Keratinocyte (primary cell): ENCODE measurements around the gene PIP4P1. TPM values are rescaled to one million over a fixed set of nuclear protein-coding genes. Genes with fewer than 3 reads are reported as not detected.
A peak's percentile ranks its signal among the peaks of the same experiment; 100 is the strongest.

ENCODE experiments used
- DNase-seq: peaks from one replicate; pipeline ENCODE4 v3.0.0-alpha.2; 2011; ENCODE audit warnings: low read depth, missing footprints, low spot score
- FAIRE-seq: peaks from 2 replicates; lab custom pipeline; 2011; peaks lifted over from hg19 to GRCh38; lab: Jason Lieb, UNC
- H2AFZ ChIP-seq: 2 replicates; pipeline ENCODE4 v1.6.0; 2012; ENCODE audit warnings: low read length, control low read depth, inconsistent platforms; ENCODE audit not compliant: control insufficient read depth
- H3K27ac ChIP-seq: 2 replicates; pipeline ENCODE4 v1.5.1; 2011; ENCODE audit warnings: low read length; ENCODE audit not compliant: control insufficient read depth, insufficient read depth
- H3K27me3 ChIP-seq: 3 replicates; pipeline ENCODE4 v1.6.0; 2011; ENCODE audit warnings: low read length; ENCODE audit not compliant: control insufficient read depth, insufficient read depth; ENCODE audit errors: extremely low read depth
- H3K36me3 ChIP-seq, 2 experiments: 2 replicates in 1 of 2; 3 replicates in 1 of 2; pipeline ENCODE4 v1.5.1; 2011; ENCODE audit warnings: low read length in 2 of 2, mild to moderate bottlenecking in 1 of 2; ENCODE audit not compliant: control insufficient read depth in 2 of 2, insufficient read depth in 2 of 2; ENCODE audit errors: extremely low read depth in 1 of 2
- H3K4me1 ChIP-seq: 3 replicates; pipeline ENCODE4 v1.5.1; 2011; ENCODE audit warnings: low read length; ENCODE audit not compliant: control insufficient read depth, insufficient read depth; ENCODE audit errors: extremely low read depth
- H3K4me2 ChIP-seq: 3 replicates; pipeline ENCODE4 v1.6.0; 2011; ENCODE audit warnings: low read depth, low read length; ENCODE audit not compliant: control insufficient read depth, insufficient read depth; ENCODE audit errors: extremely low read depth
- H3K4me3 ChIP-seq, 3 experiments: fragments of 200-600 bp in 1 of 3; sonication (generic) in 1 of 3; 2 replicates in 2 of 3; 3 replicates in 1 of 3; pipeline ENCODE4 v1.5.1; 2011 to 2016; ENCODE audit warnings: low read length in 3 of 3, mild to moderate bottlenecking in 3 of 3, control low read depth in 2 of 3, inconsistent platforms in 1 of 3, low read depth in 1 of 3, mixed read lengths in 1 of 3, mixed run types in 1 of 3, moderate library complexity in 1 of 3; ENCODE audit not compliant: control insufficient read depth in 2 of 3, insufficient read depth in 2 of 3; ENCODE audit errors: extremely low read depth in 1 of 3
- H3K79me2 ChIP-seq: 2 replicates; pipeline ENCODE4 v1.6.0; 2012; ENCODE audit warnings: low read length; ENCODE audit not compliant: control insufficient read depth, insufficient read depth
- H3K9ac ChIP-seq: 3 replicates; pipeline ENCODE4 v1.6.0; 2011; ENCODE audit warnings: low read length; ENCODE audit not compliant: control insufficient read depth, insufficient read depth; ENCODE audit errors: extremely low read depth
- H3K9me1 ChIP-seq: 3 replicates; pipeline ENCODE4 v1.6.0; 2011; ENCODE audit warnings: low read length; ENCODE audit not compliant: control insufficient read depth, insufficient read depth; ENCODE audit errors: extremely low read depth
- H3K9me3 ChIP-seq: 2 replicates; pipeline ENCODE4 v1.5.1; 2012; ENCODE audit warnings: low read depth, low read length; ENCODE audit not compliant: control insufficient read depth
- H4K20me1 ChIP-seq: 3 replicates; pipeline ENCODE4 v1.6.0; 2011; ENCODE audit warnings: low read length; ENCODE audit not compliant: control insufficient read depth, insufficient read depth; ENCODE audit errors: extremely low read depth
- EZH2 ChIP-seq: IDR thresholded peaks from one replicate; pipeline ENCODE4 v1.6.1; 2012; ENCODE audit warnings: inconsistent platforms, mild to moderate bottlenecking, low read length, moderate library complexity
- dilution Hi-C: fragments of 300-500 bp; cut with MboI; formaldehyde crosslinking; loops from one replicate; pipeline ENCODE4 v1.7.0; 2020; ENCODE audit warnings: low sequenced_read_pairs; ENCODE audit not compliant: extremely low pct_ligation_motif_present
- polyA plus RNA-seq, 5 experiments: library from polyadenylated mRNA; depleted of rRNA in 3 of 5; stranded (reverse) in 3 of 5; stranded (forward) in 1 of 5; unstranded in 1 of 5; fragments of >200 nt; gene quantifications; 1 replicate in 1 of 5; 2 replicates in 3 of 5; 3 replicates in 1 of 5; pipeline versions ENCODE4 v1.2.1 to v1.2.3, GENCODE V29; 2011 to 2012; ENCODE audit warnings: missing spikeins in 2 of 5, low read depth in 1 of 5, low replicate concordance in 1 of 5
- TF ChIP-seq, protein P1 (sequence below), 3 experiments: IDR thresholded peaks in 1 of 3; conservative IDR thresholded peaks in 1 of 3; optimal IDR thresholded peaks in 1 of 3; 2 replicates in 2 of 3; 3 replicates in 1 of 3; pipeline versions ENCODE3 to v1.5.1; 2011; ENCODE audit warnings: low read length in 3 of 3, mild to moderate bottlenecking in 3 of 3, moderate library complexity in 2 of 3, control low read depth in 1 of 3, inconsistent platforms in 1 of 3; ENCODE audit not compliant: insufficient read depth in 2 of 3; ENCODE audit errors: extremely low read depth in 1 of 3

Gene PIP4P1
- polyA plus RNA-seq, 1 donor (not counting 4 experiments of a cell fraction or from before 2014, with no cell fraction given), result 35.6 TPM

GRCh38 chr14:20472536-20473169 lies 11.4 kb upstream of the PIP4P1 start:
- Histone ChIP-seq H3K9me1 (peaks cover 4% of the 10 kb centered on the region), H3K4me1 (peaks cover 33% of the 10 kb centered on the region), H2AFZ (no peak overlapping the region), H3K27ac (no peak overlapping the region), H3K36me3 (peaks cover 30 to 58% of the 10 kb centered on the region in 2 experiments), H3K4me2 (no peak overlapping the region), H3K9ac (no peak overlapping the region), H3K27me3 (no peaks in the 10 kb centered on the region), H4K20me1 (peaks cover 11% of the 10 kb centered on the region), H3K9me3 (no peaks in the 10 kb centered on the region), H3K79me2 (peaks cover 50% of the 10 kb centered on the region), H3K4me3 (no peak overlapping the region)
- FAIRE-seq (no peak), DNase-seq (no peak)
- no peak for TF ChIP-seq EZH2
- TF ChIP-seq, protein P1, sequence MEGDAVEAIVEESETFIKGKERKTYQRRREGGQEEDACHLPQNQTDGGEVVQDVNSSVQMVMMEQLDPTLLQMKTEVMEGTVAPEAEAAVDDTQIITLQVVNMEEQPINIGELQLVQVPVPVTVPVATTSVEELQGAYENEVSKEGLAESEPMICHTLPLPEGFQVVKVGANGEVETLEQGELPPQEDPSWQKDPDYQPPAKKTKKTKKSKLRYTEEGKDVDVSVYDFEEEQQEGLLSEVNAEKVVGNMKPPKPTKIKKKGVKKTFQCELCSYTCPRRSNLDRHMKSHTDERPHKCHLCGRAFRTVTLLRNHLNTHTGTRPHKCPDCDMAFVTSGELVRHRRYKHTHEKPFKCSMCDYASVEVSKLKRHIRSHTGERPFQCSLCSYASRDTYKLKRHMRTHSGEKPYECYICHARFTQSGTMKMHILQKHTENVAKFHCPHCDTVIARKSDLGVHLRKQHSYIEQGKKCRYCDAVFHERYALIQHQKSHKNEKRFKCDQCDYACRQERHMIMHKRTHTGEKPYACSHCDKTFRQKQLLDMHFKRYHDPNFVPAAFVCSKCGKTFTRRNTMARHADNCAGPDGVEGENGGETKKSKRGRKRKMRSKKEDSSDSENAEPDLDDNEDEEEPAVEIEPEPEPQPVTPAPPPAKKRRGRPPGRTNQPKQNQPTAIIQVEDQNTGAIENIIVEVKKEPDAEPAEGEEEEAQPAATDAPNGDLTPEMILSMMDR (optimal IDR thresholded peaks at IDR 0.05 in 1 of 3, IDR thresholded peaks at IDR 0.05 in 1 of 3, conservative IDR thresholded peaks at IDR 0.05 in 1 of 3; ENCODE audit: extremely low read depth in 1 of 3, insufficient read depth in 2 of 3, low read length in 3 of 3), result no peak
- dilution Hi-C loops, result no loop called here

GRCh38 chr14:20470603-20470901 lies 9.3 kb upstream of the PIP4P1 start:
- Histone ChIP-seq H2AFZ (peak overlapping the region; percentile 66), H3K9ac (peak overlapping the region; percentile 97)
- no peak for FAIRE-seq

More at GRCh38 chr14:20470603-20470901, 9.3 kb upstream of the PIP4P1 start:
- dilution Hi-C loops, result no loop called here
- TF ChIP-seq, protein P1 (optimal IDR thresholded peaks at IDR 0.05 in 1 of 3, IDR thresholded peaks at IDR 0.05 in 1 of 3, conservative IDR thresholded peaks at IDR 0.05 in 1 of 3; ENCODE audit: extremely low read depth in 1 of 3, insufficient read depth in 2 of 3, low read length in 3 of 3), result no peak
- TF ChIP-seq EZH2, result no peak
- H4K20me1 ChIP-seq, result peaks cover 7% of the 10 kb centered on the region
- no peak for DNase-seq
- H3K27me3 ChIP-seq, result no peaks in the 10 kb centered on the region
- no peaks in the 10 kb centered on the region for H3K9me3 ChIP-seq
- H3K36me3 ChIP-seq, result peaks cover 15 to 38% of the 10 kb centered on the region in 2 experiments
- no peaks in the 10 kb centered on the region for H3K9me1 ChIP-seq
- peak overlapping the region; percentile 92 for H3K4me2 ChIP-seq
- H3K4me1 ChIP-seq, result peaks cover 18% of the 10 kb centered on the region
- peaks cover 50% of the 10 kb centered on the region for H3K79me2 ChIP-seq
- peak overlapping the region; percentile 91 for H3K27ac ChIP-seq
- H3K4me3 ChIP-seq, result peak overlapping the region; percentile 79 to 93 (median 87)
